Peyer's patch (tissue), 4 donors: ENCODE data around the gene PRICKLE2.

Experiments used
- POLR2A ChIP-seq, 2 donors: fragments of 450-650 bp; IDR thresholded peaks; one replicate each; pipeline ENCODE4 v1.5.1; 2017; ENCODE audit warnings: antibody characterized with exemption in 2 of 2, mild to moderate bottlenecking in 2 of 2, moderate library complexity in 2 of 2
- TF ChIP-seq, protein P1 (sequence below), 6 experiments: fragments of 450-650 bp in 4 of 6; fragments of 200-600 bp in 2 of 6; sonication (generic) in 1 of 6; IDR thresholded peaks; one replicate each; pipeline ENCODE4 v1.5.1; 2017 to 2019; ENCODE audit warnings: antibody characterized with exemption in 6 of 6, mild to moderate bottlenecking in 3 of 6, moderate library complexity in 1 of 6

DNA sequence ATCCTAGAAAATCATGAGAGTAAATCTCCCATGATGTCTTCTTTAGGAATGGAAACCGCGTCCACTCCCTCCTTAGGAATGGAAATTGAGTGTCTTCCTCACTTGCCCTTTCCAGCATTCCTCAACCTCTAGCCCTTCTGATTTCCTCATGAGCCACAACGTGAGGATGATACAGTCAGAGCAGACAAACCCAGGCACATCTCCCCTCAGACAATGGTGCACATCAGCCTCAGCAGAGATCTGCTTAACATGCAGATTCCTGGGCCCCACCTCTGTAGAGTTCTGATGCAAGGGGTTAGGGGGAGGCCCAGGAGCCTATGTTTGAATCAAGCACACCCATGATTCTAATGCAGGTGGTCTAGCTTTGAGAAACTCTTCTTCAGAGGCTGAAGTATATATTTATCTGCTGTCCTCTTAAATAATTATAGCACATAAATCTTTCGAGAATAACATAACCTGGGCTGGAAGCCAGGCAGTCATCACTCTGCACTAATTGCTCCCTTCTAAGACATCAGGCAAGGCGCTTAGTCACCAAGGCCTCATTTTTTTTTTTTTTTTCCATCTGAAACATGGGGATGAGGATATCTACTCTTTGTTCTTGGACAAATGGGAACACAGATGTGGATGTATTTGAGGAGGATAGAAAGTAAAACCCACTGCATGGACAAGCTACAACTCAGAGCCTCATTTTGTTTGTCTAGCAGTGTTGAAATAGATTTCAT, 81.7 kb downstream of the PRICKLE2 start:
- TF ChIP-seq POLR2A (IDR thresholded peaks at IDR 0.05) = no peak
- TF ChIP-seq, protein P1, sequence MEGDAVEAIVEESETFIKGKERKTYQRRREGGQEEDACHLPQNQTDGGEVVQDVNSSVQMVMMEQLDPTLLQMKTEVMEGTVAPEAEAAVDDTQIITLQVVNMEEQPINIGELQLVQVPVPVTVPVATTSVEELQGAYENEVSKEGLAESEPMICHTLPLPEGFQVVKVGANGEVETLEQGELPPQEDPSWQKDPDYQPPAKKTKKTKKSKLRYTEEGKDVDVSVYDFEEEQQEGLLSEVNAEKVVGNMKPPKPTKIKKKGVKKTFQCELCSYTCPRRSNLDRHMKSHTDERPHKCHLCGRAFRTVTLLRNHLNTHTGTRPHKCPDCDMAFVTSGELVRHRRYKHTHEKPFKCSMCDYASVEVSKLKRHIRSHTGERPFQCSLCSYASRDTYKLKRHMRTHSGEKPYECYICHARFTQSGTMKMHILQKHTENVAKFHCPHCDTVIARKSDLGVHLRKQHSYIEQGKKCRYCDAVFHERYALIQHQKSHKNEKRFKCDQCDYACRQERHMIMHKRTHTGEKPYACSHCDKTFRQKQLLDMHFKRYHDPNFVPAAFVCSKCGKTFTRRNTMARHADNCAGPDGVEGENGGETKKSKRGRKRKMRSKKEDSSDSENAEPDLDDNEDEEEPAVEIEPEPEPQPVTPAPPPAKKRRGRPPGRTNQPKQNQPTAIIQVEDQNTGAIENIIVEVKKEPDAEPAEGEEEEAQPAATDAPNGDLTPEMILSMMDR (IDR thresholded peaks at IDR 0.05) = no peak
